HPDE6-E6E7 (cell line): ENCODE results near the gene RNU5D-1.
"Not testable (repeated sequence)": the region's sequence is repeated elsewhere in the genome, so short reads cannot be mapped to it uniquely, and the experiment has no call there.

Experiments used
- DNase-seq: peaks from one replicate; pipeline ENCODE4 v3.0.0; 2011; ENCODE audit warnings: missing footprints; ENCODE audit errors: extremely low spot score

Gene RNU5D-1

DNA sequence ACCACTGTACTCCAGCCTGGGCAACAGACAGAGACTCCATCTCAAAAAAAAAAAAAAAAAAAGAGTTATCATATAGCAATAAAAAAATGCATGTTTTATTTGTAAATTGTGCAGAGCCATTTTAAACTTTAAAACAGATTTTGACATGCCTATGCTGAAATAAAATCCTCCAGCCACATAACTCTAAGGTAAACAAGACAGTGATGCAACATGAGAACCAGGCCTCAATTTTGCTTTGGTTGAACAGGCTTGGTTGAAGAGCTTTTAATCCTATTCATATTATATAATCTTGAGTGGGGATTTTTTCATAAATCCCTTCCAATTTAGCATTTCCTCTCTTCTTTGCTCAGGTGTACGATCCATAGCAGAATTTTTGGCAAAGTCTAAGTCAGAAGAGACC, 30.4 kb downstream of the RNU5D-1 start:
- DNase-seq = no peak

DNA sequence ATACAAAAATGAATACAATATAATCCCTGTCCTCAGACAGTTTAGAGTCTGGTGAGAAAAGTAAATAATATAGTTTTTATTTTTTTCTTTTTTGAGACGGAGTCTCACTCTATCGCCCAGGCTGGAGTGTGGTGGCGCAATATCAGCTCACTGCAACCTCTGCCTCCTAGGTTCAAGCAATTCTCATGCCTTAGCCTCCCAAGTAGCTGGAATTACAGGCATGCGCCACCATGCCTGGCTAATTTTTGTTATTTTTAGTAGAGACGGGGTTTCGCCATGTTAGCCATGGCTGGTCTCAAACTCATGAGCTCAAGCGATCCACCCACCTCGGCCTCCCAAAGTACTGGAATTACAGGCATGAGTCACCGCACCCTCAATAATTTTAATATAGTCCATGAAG, 31.6 kb downstream of the RNU5D-1 start:
- DNase-seq = not testable (repeated sequence)

DNA sequence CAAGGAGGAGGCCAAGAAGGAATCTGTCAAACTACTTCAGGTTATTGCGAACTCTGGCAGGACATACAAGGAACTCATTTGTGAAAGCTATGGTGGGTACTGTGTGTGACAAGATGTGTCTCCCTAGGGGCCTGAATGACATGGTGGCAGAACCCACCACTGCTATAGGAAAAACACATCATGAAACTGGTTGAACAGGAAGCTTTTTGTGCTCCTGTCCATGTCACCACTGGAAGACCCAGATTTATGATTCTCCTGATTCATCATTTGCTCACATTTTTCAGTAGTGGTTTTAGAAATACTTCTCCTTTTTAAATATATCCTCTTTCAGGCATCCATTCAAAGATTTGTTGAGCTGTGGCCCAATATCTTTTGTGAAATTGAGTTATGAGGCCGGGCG, 32.8 kb downstream of the RNU5D-1 start:
- no peak for DNase-seq

DNA sequence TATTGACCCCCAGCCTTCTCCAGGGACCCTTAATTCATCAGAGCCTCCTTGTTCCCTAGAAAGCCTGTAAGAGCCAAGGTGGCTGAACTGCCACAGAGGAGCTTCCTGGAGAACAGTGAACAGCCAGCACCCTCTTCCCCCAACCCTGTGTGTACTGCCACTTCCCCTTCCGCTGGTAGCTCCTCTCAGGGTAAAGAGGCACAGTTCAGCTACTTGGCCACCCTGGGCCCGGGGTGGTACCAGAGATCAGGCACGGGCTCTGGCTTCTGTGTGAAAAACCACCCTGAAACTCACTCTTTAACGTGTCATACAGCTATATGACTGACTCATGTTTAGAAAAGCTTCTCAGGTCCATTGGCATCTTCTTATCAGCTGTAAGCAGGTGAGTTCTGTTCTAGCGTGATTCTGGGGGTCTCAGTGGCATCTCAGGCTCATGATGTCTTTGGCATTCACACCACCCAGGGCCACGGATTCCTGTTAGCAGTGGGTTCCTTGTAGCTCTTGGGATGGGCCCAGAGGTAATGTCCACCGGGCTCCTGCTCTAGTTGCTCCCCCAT, 34.1 kb downstream of the RNU5D-1 start:
- DNase-seq = no peak

DNA sequence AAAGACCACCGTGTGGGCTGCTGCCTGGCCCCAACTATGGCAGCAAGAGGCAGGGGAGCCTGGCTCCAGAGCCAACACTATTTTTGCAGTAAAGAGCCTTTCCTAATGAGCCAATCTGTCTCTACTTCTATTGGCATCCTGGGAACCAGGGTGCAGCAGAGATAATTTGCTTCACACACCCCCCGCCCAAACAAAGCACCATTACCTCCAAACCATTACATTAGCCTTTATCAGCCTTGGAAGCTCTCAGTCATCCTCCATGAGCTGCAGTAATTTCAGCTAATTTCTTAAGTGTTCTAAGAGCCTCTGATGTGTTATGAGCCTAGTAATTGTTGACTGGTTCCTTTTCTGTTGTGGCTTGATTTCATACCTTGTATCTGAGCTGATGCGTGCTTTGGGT, 34.9 kb downstream of the RNU5D-1 start:
- no peak for DNase-seq

DNA sequence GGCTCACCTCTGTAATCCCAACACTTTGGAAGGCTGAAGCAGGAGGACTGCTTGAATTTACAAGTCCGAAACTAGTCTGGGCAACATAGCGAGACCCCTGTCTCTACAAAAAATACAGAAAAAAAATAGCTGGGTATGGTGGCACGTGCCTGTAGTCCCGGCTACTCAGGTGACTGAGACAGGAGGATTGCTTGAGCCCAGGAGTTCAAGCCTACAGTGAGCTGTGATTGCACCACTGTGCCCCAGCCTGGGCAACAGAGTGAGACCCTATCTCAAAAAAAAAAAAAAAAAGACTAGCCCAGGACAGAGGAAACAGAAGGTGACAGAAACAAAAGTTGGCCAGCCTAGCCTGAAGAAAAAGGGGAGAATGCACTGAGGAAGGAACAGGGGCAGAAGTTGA, 35.3 kb downstream of the RNU5D-1 start:
- DNase-seq = no peak

DNA sequence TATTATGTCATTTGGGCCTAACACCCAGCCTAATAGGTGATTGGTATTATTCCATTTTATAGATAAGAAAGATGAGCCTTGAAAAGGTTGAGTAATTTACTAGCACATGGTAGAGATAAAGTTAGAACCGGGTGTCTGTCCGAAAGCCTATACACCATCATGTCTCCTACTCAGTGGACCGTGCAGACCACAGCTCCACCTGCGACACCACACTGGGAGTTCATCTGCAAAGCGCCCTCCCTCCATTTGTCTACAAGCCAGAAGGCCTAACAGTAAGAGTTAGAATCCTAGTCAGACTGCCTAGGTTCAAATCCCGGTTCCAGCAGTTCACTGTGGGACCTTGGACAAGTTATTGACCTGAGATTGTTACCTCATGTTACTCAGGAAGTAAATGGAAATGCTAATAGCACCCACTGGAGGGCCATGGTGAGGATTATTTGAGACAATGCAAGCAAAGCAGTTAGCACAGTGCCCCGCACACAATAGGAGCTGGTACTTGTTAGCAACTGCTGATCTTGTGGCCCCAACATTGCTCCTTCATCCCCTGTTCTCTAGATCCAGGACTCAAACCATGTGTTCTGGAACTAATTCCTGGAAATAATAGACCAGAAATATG, 36.0 kb downstream of the RNU5D-1 start:
- DNase-seq = no peak

DNA sequence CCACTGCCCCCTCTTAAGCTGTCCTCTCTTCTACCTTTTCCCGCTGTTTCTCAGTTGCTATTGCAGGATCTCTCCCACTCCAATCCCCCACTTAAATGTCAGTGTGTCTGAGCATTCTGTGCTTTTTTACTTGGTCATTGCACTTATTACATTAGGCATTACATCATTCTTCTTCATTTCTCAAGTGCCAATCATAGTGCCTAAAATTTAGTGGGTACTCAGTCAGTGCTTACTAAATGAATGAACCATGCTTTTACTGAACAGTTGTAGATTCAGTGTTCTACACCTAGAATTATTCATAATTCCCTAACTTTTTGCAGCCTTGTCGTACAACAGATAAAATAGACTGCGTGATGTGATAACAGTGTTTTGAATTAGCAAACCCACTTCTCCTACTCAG, 37.1 kb downstream of the RNU5D-1 start:
- DNase-seq = no peak

DNA sequence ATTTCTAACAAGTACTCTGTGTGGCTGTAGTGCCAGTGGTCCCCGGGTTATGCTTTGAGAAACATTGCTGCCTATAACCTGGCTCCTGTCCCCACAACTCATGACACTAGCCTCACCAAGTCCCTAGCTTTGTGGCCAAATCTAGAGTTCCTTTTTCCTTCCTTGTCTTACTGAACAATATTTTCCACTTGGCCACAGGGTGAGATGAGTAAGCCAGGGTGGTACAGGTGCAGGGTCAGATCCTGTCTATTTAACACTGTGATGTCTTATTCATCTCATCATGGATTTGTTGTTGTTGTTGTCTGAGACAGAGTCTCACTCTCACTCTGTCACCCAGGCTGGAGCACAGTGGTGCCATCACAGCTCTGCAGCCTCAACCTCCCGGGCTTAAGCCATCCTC, 37.8 kb downstream of the RNU5D-1 start:
- no peak for DNase-seq

DNA sequence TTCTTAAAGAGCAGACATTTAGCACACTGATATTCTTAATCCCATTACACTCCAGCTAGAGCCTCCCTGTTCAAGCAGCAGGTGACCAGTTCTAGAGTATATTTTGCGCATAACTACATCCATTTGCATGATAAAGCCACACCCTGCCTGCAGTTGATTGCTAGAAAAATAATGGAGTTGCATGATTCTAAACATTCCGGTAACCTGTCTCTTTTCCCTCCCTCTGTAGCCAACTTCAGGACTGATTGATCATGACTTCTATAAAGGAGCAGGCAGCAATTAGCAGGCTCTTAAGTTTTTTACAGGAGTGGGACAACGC, 41.6 kb downstream of the RNU5D-1 start:
- DNase-seq = no peak

DNA sequence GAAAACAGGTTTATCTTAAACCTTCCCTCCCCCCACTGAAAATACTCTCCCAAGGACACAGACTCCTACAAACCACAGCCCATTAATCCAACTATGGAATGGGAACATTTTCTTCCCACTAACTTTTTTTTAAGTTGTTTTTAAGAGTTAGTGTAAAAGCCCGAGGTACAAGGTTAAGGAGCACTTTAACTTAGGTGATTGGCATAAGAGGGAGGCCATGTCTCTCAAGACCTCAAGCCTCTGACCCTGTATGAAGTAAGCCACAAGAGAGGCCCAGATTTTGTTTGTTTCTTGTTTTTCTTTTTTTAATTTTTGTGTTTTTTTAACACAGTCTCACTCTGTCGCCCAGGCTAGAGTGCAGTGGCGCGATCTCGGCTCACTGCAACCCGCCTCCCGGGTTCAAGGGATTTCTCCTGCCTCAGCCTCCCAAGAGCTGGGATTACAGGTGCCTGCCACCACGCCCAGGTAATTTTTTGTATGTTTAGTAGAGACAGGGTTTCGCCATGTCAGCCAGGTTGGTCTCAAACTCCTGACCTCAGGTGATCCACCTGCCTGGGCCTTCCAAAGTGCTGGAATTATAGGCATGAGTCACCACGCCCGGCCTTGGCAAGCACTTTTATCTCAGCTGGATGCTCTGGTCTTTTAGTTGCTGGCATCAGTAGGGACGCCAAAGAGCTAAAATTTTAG, 42.1 kb downstream of the RNU5D-1 start:
- DNase-seq = no peak

DNA sequence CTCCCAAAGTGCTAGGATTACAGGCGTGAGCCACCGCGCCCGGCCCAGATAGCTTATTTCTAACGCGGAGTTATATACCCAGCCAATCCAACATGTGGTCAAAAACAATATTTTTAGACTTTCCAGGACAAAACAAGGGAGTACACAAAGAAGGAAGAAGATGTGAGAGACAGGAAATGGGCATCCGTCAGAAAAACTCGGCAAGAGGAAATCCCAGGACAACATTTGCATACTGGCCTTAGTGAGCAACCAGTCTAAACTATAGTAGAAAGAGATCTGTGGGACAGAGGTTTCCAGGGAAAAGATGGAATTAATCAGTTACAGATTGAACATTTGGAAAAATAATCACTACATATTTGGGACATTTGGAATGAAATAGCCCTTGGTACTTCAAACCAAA, 45.1 kb downstream of the RNU5D-1 start:
- no peak for DNase-seq

DNA sequence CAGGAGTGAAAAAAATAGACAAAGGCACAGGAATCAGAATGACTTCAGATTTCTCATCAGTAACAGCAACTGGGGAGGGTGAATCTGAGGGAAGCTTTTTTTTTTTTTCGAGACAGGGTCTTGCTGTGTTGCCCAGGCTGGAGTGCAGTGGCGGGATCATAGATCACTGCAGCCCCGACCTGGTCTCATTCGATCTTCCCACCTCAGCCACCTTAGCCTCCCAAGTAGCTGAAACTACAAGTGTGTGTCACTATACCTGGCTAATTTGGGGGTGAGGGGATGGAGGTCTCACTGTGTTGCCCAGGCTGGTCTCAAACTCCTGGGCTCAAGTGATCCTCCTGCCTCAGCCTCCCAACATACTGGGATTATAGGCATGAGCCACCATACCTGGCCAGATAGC, 45.8 kb downstream of the RNU5D-1 start:
- no peak for DNase-seq

DNA sequence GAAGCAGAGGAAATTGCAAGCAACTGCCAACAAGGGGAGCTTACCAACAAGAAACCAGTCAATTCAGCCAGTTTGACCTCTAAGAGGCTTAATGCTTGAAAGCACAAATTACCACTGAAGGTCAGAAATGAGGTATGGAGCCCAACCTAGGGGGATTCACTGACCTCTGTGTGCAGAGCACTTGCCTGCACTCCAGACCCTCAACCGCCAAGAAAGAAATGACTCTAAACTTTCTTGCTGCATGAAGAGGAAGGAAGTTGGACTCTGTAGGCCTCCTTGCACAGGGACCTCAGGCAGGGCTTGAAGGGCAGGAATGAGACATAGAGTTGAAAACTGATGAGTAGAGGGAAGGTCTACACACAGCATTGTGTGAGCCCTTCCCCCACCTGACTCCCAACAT, 46.4 kb downstream of the RNU5D-1 start:
- DNase-seq = no peak

DNA sequence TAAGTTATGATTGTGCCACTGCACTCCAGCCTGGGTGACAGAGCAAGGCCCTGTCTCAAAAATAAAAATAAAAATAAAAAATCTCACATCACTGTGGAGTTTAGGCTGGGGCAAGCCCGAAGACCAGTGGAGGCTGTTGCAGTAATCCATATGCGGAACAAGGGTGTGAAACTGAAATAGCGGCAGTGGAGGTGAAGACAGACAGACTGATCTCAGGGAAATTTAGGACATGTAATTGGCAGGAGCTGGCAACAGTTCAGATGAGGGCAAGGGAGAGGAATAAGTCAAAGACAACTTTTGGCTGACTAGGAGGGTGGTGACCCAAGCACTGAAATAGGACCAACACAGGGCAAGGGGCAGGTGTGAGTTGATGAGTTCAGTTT, 48.1 kb downstream of the RNU5D-1 start:
- DNase-seq = no peak

DNA sequence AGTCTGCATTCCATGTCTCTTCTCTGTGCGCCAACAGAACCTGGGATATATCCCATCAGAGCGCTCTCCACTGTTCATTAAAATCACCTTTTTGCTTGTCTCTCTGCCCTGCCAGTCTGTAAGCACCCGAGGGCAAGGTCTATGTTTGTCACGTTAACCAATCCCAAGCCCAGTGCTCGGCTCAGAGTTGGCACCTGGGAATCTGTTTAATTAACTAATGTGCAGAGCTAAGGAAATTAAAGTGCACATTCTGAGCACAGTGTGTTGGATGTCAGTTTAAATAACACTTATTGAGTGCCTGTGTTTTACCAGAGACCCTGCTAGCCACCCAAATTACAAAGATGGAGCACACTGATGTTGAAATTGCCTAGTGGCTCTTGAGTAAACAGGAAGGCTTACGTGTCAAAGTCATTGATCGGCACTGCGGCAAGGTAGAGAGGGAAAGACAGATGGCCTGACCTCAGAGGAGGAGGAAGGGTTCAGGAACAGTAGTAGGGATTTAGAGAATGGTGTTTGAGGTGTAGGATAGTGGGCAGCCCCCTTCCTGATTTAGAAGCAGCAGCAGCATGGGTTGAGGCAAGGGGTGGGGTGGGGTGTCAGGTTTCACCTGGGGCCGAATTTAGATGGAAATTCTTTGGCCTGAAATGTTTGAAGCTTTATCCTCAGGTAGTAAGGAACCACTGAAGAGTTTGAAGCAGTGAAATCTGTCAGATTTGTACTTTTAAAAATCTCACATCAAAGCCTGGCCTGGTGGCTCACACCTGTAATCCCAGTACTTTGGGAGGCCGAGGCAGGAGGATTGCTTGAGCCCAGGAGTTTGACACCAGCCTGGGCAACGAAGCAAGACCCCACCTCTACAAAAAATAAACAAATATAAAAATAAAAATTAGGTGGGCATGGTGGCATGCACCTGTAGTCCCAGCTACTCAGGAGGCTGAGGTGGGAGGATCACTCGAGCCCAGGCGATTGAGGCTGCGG, 48.8 kb downstream of the RNU5D-1 start:
- DNase-seq = no peak
